GM12878 (cell line): ENCODE measurements around the gene CAMK2G. TPM values are rescaled to one million over a fixed set of nuclear protein-coding genes. Genes with fewer than 3 reads are reported as not detected.

Experiments used
- ATAC-seq: fragments of 200-7000 bp; cut with Tn5 transposase; 3 replicates; pipeline ENCODE4 v1.9.1; 2020; ENCODE audit warnings: mild to moderate bottlenecking, moderate library complexity
- BruUV-seq: library from RNA; stranded (reverse); fragments of 400-500 nt; replicated peaks from 2 replicates; lab custom pipeline; 2021; lab: Mats Ljungman, UMichigan
- CTCF ChIA-PET: fragments of 300-600 bp; sonication (Branson Sonifier 250); formaldehyde crosslinking; extraction: SDS; loops from one replicate; lab custom pipeline; 2021; ENCODE audit warnings: inconsistent platforms; lab: Yijun Ruan, JAX
- POLR2A ChIA-PET: fragments of 350-600 bp; formaldehyde crosslinking; extraction: SDS; loops from one replicate; lab custom pipeline; 2021; ENCODE audit warnings: inconsistent platforms; lab: Charles Lee
- RAD21 ChIA-PET: fragments of 300-600 bp; sonication (Branson Sonifier 250); formaldehyde crosslinking; loops from one replicate; lab custom pipeline; 2023; ENCODE audit warnings: antibody characterized with exemption; ENCODE audit not compliant: unreplicated experiment; lab: Charles Lee
- SMC1A ChIA-PET: fragments of 300-600 bp; sonication (Branson Sonifier 250); formaldehyde crosslinking; loops from one replicate; lab custom pipeline; 2023; ENCODE audit not compliant: unreplicated experiment, uncharacterized antibody; lab: Charles Lee
- DNase-seq: peaks from one replicate; pipeline ENCODE4 v3.0.0-alpha.2; 2011; ENCODE audit warnings: low read depth, low spot score
- FAIRE-seq: peaks from 3 replicates; lab custom pipeline; 2011; peaks lifted over from hg19 to GRCh38; lab: Jason Lieb, UNC
- H2AFZ ChIP-seq: 2 replicates; pipeline ENCODE4 v1.6.0; 2011; ENCODE audit warnings: low read depth, low read length, control low read depth; ENCODE audit not compliant: control insufficient read depth
- H3K27ac ChIP-seq: 2 replicates; pipeline ENCODE4 v1.5.1; 2011; ENCODE audit warnings: control low read depth; ENCODE audit not compliant: control insufficient read depth, insufficient read depth
- H3K27me3 ChIP-seq, 2 experiments: replicated peaks in 1 of 2; 2 replicates each; pipeline versions ENCODE4 v1.6.0 to v1.6.1; 2011; ENCODE audit warnings: low read length in 1 of 2; ENCODE audit not compliant: control insufficient read depth in 2 of 2, insufficient read depth in 2 of 2
- H3K36me3 ChIP-seq, 2 experiments: 2 replicates each; pipeline ENCODE4 v1.5.1; 2011; ENCODE audit warnings: low read length in 1 of 2; ENCODE audit not compliant: control insufficient read depth in 2 of 2, insufficient read depth in 2 of 2
- H3K4me1 ChIP-seq: 2 replicates; pipeline ENCODE4 v1.6.1; 2011; ENCODE audit warnings: mild to moderate bottlenecking, low read length, moderate library complexity, mixed read lengths; ENCODE audit not compliant: control insufficient read depth, insufficient read depth
- H3K4me2 ChIP-seq: 2 replicates; pipeline ENCODE4 v1.6.0; 2011; ENCODE audit warnings: control low read depth; ENCODE audit not compliant: control insufficient read depth, insufficient read depth
- H3K4me3 ChIP-seq: fragments of 200-600 bp; sonication (generic); 2 replicates; pipeline ENCODE4 v1.5.1; 2016
- H3K79me2 ChIP-seq: 2 replicates; pipeline ENCODE4 v1.6.0; 2011; ENCODE audit warnings: low read length; ENCODE audit not compliant: control insufficient read depth, insufficient read depth
- H3K9ac ChIP-seq: 2 replicates; pipeline ENCODE4 v1.8.0; 2011; ENCODE audit warnings: low read length, control low read depth, mixed read lengths; ENCODE audit not compliant: control insufficient read depth, insufficient read depth
- H3K9me3 ChIP-seq: replicated peaks from 3 replicates; pipeline ENCODE4 v1.5.1; 2011; ENCODE audit warnings: mild to moderate bottlenecking, low read length; ENCODE audit not compliant: control insufficient read depth, insufficient read depth
- H4K20me1 ChIP-seq: 2 replicates; pipeline ENCODE4 v1.6.0; 2011; ENCODE audit not compliant: control insufficient read depth, insufficient read depth
- BHLHE40 ChIP-seq, 2 experiments: fragments of 450-650 bp in 1 of 2; IDR thresholded peaks; 2 replicates each; pipeline ENCODE4 v1.6.1; 2011 to 2017; ENCODE audit warnings: low read depth in 2 of 2, borderline replicate concordance in 1 of 2, improper control_type of control experiment in 1 of 2, low read length in 1 of 2, mild to moderate bottlenecking in 1 of 2
- BMI1 ChIP-seq: fragments of 450-650 bp; IDR thresholded peaks from 2 replicates; pipeline ENCODE4 v1.6.1; 2016; ENCODE audit warnings: mild to moderate bottlenecking, moderate library complexity, borderline replicate concordance
- ETV6 ChIP-seq, 2 experiments: fragments of 450-650 bp in 1 of 2; IDR thresholded peaks in 1 of 2; conservative IDR thresholded peaks in 1 of 2; 2 replicates each; pipeline ENCODE4 v1.6.1; 2014; ENCODE audit warnings: antibody characterized with exemption in 1 of 2, borderline replicate concordance in 1 of 2, low read depth in 1 of 2, mild to moderate bottlenecking in 1 of 2, moderate library complexity in 1 of 2
- MTA2 ChIP-seq: fragments of 450-650 bp; IDR thresholded peaks from 2 replicates; pipeline ENCODE4 v1.6.1; 2016; ENCODE audit warnings: low read depth, mild to moderate bottlenecking, moderate library complexity
- MTA3 ChIP-seq: IDR thresholded peaks from 2 replicates; pipeline ENCODE4 v1.6.1; 2012; ENCODE audit warnings: low read length, inconsistent platforms, borderline replicate concordance
- POLR2A ChIP-seq: IDR thresholded peaks from 2 replicates; pipeline ENCODE4 v1.6.1; 2011; ENCODE audit warnings: low read depth, mild to moderate bottlenecking, low read length
- ZBED1 ChIP-seq: IDR thresholded peaks from 2 replicates; pipeline ENCODE4 v1.6.1; 2016; ENCODE audit warnings: borderline replicate concordance
- WGBS: methylation state at CpG from one replicate; pipeline ENCODE4 v1.1.6; 2016; ENCODE audit warnings: low lambda C conversion rate; ENCODE audit not compliant: insufficient replicate concordance, insufficient coverage; ENCODE audit errors: missing lambda C conversion rate; 5-methylcytosine and 5-hydroxymethylcytosine counted together
- in situ Hi-C: fragments of 300-500 bp; cut with MboI; formaldehyde crosslinking; loops from 9 replicates; pipeline ENCODE4 v1.14.3; 2018; ENCODE audit warnings: mixed read lengths
- intact Hi-C: fragments of 100-400 bp; cut with micrococcal nuclease; formaldehyde crosslinking; loops from one replicate; pipeline ENCODE4 v1.14.2; 2022; ENCODE audit not compliant: unreplicated experiment
- polyA plus RNA-seq, 11 experiments: library from polyadenylated mRNA; depleted of rRNA in 4 of 11; unstranded in 6 of 11; stranded (reverse) in 5 of 11; fragments of >200 nt; fragmentation: Nextera tagmentation in 4 of 11; fragmentation: Illumina TruSeq in 1 of 11; extraction: Ambion mirVana in 4 of 11; extraction: Trizol in 1 of 11; gene quantifications; 1 replicate in 1 of 11; 2 replicates in 10 of 11; pipeline versions ENCODE4 v1.2.1 to v1.2.3, GENCODE V29; 2011 to 2016; ENCODE audit warnings: inconsistent platforms in 2 of 11, missing spikeins in 2 of 11, low read depth in 1 of 11
- total RNA-seq, 4 experiments: library from RNA; depleted of rRNA in 3 of 4; stranded (reverse); fragments of >200 nt in 3 of 4; fragmentation: Illumina TruSeq in 1 of 4; extraction: Trizol in 1 of 4; gene quantifications; 2 replicates each; pipeline versions ENCODE4 v1.2.1 to v1.2.3, GENCODE V29; 2013 to 2021

CAMK2G gene
- total and polyA plus RNA-seq, 10 of the 15 experiments (the other 5 are each of a cell fraction or from before 2014, with no cell fraction given) = 5.5 to 24.3 (median 16.9) TPM

DNA sequence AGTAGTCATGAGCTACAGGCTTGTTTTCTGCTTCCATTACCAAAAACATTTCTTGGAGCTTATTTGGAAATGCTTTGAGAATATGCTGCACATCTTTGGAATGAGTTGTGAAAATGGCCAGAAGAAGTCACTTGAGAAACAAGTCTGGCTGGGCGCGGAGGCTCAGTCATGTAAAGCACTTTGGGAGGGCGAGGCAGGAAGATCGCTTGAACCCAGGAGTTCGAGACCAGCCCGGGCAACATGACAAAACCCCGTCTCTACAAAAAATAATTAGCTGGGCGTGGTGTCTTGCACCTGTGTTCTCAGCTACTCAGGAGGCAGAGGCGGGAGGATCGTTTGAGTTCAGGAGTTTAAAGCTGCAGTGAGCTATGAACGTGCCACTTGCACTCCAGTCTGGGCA, 93.4 kb downstream of the CAMK2G start:
- SMC1A ChIA-PET = interaction anchor here (0.7 to 4.9 kb wide), 17 partner anchors 8 to 517 kb away, joined by 3 to 31 read pairs (median 5); partner anchors contain the start of gene SEC24C
- Histone ChIP-seq H3K27ac (peak overlapping the region; percentile 52; the same call in 1 of the 2 replicates), H3K9me3 (no peaks in the 10 kb centered on the region), H3K36me3 (peaks cover 0 to 7% of the 10 kb centered on the region in 2 experiments; a peak in 3 of 4 replicates)
- RAD21 ChIA-PET = interaction anchor here (0.7 to 3.0 kb wide), 9 partner anchors 9 to 155 kb away, joined by 3 to 21 read pairs (median 8); partner anchors contain the start of gene SEC24C
- in situ Hi-C loops = no loop called here
- no peak for ATAC-seq
- CTCF ChIA-PET = interaction anchor here (0.8 to 4.5 kb wide), 12 partner anchors 8 to 322 kb away, joined by 3 to 40 read pairs (median 4); a partner anchor contains a TSS
- no TSS peak for BruUV-seq
- POLR2A ChIA-PET = interaction anchor here (1.8 to 5.0 kb wide), 6 partner anchors 8 to 36 kb away, joined by 7 to 25 read pairs (median 15); partner anchors contain the start of gene SEC24C
- TF ChIP-seq POLR2A (peak; percentile 25; the same call in 1 of the 2 replicates), ZBED1 (no peak)
- TF ChIP-seq, all 136 proteins: peak for 1
- intact Hi-C loops = loop anchor here (2.0 to 10.0 kb wide), 2 partner anchors 36 to 126 kb away; partner anchors contain the start of genes SEC24C and SYNPO2L
- Histone ChIP-seq H3K79me2 (peaks cover 70% of the 10 kb centered on the region), H3K4me1 (peaks cover 5% of the 10 kb centered on the region), H3K27me3 (no peaks in the 10 kb centered on the region), H3K4me3 (peak overlapping the region; percentile 91), H3K9ac (peak overlapping the region; percentile 93), H4K20me1 (no peaks in the 10 kb centered on the region), H2AFZ (no peak overlapping the region), H3K4me2 (peak overlapping the region; percentile 90)
- no peak for FAIRE-seq
- WGBS = 26% methylated on average over 11 of the region's 11 CpGs
- no peak for DNase-seq

GRCh38 chr10:73780301-73780700, 94.1 kb downstream of the CAMK2G start:
- peaks cover 0 to 7% of the 10 kb centered on the region in 2 experiments; a peak in 3 of 4 replicates for H3K36me3 ChIP-seq
- H4K20me1 ChIP-seq = no peaks in the 10 kb centered on the region
- H3K27me3 ChIP-seq = no peaks in the 10 kb centered on the region
- POLR2A ChIA-PET = interaction anchor here (2.2 to 5.0 kb wide), 5 partner anchors 12 to 35 kb away, joined by 7 to 25 read pairs (median 15); partner anchors contain the start of gene SEC24C
- 18% methylated on average over 5 of the region's 5 CpGs for WGBS
- RAD21 ChIA-PET = interaction anchor here (1.1 to 3.0 kb wide), 6 partner anchors 8 to 99 kb away, joined by 3 to 21 read pairs (median 10); partner anchors contain the start of gene SEC24C
- ATAC-seq (no peak), DNase-seq (no peak), FAIRE-seq (no peak)
- in situ Hi-C loops (no loop called here), intact Hi-C loops (loop anchor here (2.0 to 10.0 kb wide), 2 partner anchors 36 to 126 kb away; partner anchors contain the start of genes SEC24C and SYNPO2L)
- no peak overlapping the region for H3K27ac ChIP-seq
- peaks cover 5% of the 10 kb centered on the region for H3K4me1 ChIP-seq
- peaks cover 71% of the 10 kb centered on the region for H3K79me2 ChIP-seq
- BruUV-seq = no TSS peak
- 0 out of 2 replicates have a peak, but pooled peaks have one; percentile 3 for TF ChIP-seq MTA2
- TF ChIP-seq BHLHE40 (IDR thresholded peaks at IDR 0.05; ENCODE audit: borderline replicate concordance in 1 of 2, low read depth in 2 of 2, low read length in 1 of 2) = peak in 1 of 2 experiments; percentile 44; a peak in 2 of 4 replicates
- no peak for TF ChIP-seq BMI1
- TF ChIP-seq ETV6 (conservative IDR thresholded peaks at IDR 0.05 in 1 of 2, IDR thresholded peaks at IDR 0.05 in 1 of 2; ENCODE audit: borderline replicate concordance in 1 of 2, low read depth in 1 of 2) = no peak
- no peak for TF ChIP-seq MTA3
- H3K4me2 ChIP-seq = peak overlapping the region; percentile 90
- H2AFZ ChIP-seq = no peak overlapping the region
- H3K9me3 ChIP-seq = no peaks in the 10 kb centered on the region
- H3K4me3 ChIP-seq = peak overlapping the region; percentile 91
- no peak overlapping the region for H3K9ac ChIP-seq
- SMC1A ChIA-PET = interaction anchor here (0.6 to 4.9 kb wide), 13 partner anchors 9 to 129 kb away, joined by 3 to 31 read pairs (median 5); partner anchors contain the start of gene SEC24C
- CTCF ChIA-PET = interaction anchor here (0.5 to 4.5 kb wide), 6 partner anchors 7 to 126 kb away, joined by 3 to 40 read pairs (median 6); a partner anchor contains a TSS
